Caki2 (cell line): Measurements from ENCODE around the gene GJA9. TPM values are rescaled to one million over a fixed set of nuclear protein-coding genes. Genes with fewer than 3 reads are reported as not detected.
"Not testable (repeated sequence)": the region's sequence is repeated elsewhere in the genome, so short reads cannot be mapped to it uniquely, and the experiment has no call there.

Experiments
- DNase-seq: peaks from one replicate; pipeline ENCODE4 v3.0.0-alpha.2; 2015; ENCODE audit warnings: low read depth
- in situ Hi-C: cut with HindIII; loops from 2 replicates; pipeline ENCODE4 v1.10.0; 2016; ENCODE audit warnings: low sequenced_read_pairs, low pct_unique_long_range_greater_than_20kb, mixed read lengths
- total RNA-seq: library from RNA; depleted of rRNA; stranded (reverse); fragments of >200 nt; shearing (Covaris generic); gene quantifications from 2 replicates; pipeline ENCODE4 v1.2.3, GENCODE V29; 2014; ENCODE audit warnings: low replicate concordance

Gene GJA9
- total RNA-seq, 1 experiment from 2014 or later: not detected

- no peak for DNase-seq
- in situ Hi-C loops: no loop called here
Observed at GRCh38 chr1:38888423-38889333, 7.3 kb upstream of the GJA9 start.

GRCh38 chr1:38885092-38885491 is 3.7 kb upstream of the GJA9 start:
- in situ Hi-C loops: no loop called here
- no peak for DNase-seq

GRCh38 chr1:38875811-38876210 is 5.6 kb downstream of the GJA9 start:
- DNase-seq: no peak
- in situ Hi-C loops: no loop called here

- in situ Hi-C loops: no loop called here
- peak; percentile 90 for DNase-seq
Observed at GRCh38 chr1:38873027-38873969, 8.1 kb downstream of the GJA9 start, which contains the start of gene MYCBP. Gene MYCBP (minus strand): TSS chr1:38873348. CDS start chr1:38873305, 43 bp downstream.

- in situ Hi-C loops: no loop called here
- no peak for DNase-seq
Observed at GRCh38 chr1:38872401-38873026, 8.9 kb downstream of the GJA9 start.

GRCh38 chr1:38870996-38871395 is 10.4 kb downstream of the GJA9 start:
- no peak for DNase-seq
- in situ Hi-C loops: no loop called here

GRCh38 chr1:38867208-38867607 is 14.2 kb downstream of the GJA9 start:
- in situ Hi-C loops: no loop called here
- no peak for DNase-seq

GRCh38 chr1:38865112-38865715 is 16.2 kb downstream of the GJA9 start:
- no peak for DNase-seq
- in situ Hi-C loops: no loop called here

GRCh38 chr1:38860454-38860795 is 21.0 kb downstream of the GJA9 start:
- in situ Hi-C loops: no loop called here
- DNase-seq: no peak

GRCh38 chr1:38859561-38860453 is 21.6 kb downstream of the GJA9 start, which contains the start of gene RRAGC:
Gene RRAGC (minus strand): TSS chr1:38859772. CDS start chr1:38859646, 126 bp downstream.
- peak; percentile 94 for DNase-seq
- in situ Hi-C loops: no loop called here

- DNase-seq: peak; percentile 61
- in situ Hi-C loops: no loop called here
Observed at GRCh38 chr1:38858833-38859560, 22.4 kb downstream of the GJA9 start.

GRCh38 chr1:38852780-38853179 is 28.6 kb downstream of the GJA9 start:
- in situ Hi-C loops: no loop called here
- DNase-seq: no peak

GRCh38 chr1:38848071-38848470 is 33.3 kb downstream of the GJA9 start:
- DNase-seq: no peak
- in situ Hi-C loops: no loop called here

- DNase-seq: no peak
- in situ Hi-C loops: no loop called here
Observed at GRCh38 chr1:38846210-38846609, 35.2 kb downstream of the GJA9 start.

GRCh38 chr1:38845088-38845487 is 36.3 kb downstream of the GJA9 start:
- in situ Hi-C loops, DNase-seq: not testable (repeated sequence)

GRCh38 chr1:38840281-38840680 is 41.1 kb downstream of the GJA9 start:
- in situ Hi-C loops: no loop called here
- DNase-seq: no peak

GRCh38 chr1:38839363-38839762 is 42.0 kb downstream of the GJA9 start:
- DNase-seq: no peak
- in situ Hi-C loops: no loop called here
